Measurements from ENCODE around the gene DCLK2.

The DCLK2 gene

DNA sequence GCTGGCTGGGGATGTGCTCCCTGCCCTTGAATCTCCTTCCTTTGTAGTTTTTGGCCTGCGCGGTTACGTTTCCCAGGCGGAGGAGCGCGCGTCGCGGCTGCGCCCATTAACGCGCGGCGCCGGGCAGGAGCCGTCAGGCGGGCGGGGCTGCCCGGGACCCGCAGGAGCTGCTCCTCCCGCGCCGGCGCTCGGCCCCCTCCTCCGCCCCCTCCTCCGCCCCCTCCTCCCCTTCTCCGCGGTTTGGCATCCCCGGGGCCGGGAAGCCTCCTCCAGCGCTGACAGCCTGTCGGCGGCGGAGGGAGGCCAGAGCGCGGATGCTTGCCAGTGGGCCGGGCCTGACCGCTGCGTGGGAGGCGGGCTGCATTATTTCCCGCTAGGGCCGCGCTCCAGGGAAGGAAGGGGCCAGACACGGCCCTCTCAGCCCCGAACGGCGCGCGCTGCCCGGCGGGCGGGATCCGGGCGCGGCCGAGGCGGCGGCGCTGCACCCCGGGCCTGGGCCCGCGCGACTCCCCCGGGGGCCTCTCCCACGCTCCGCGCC, at the start of gene DCLK2:
DCLK2 (plus strand) TSS at position 405 of the 538 bp plus-strand sequence. CDS start 583 bp downstream, outside the sequence.
- no peak for DNase-seq (ENCODE audit: low spot score)

DNA sequence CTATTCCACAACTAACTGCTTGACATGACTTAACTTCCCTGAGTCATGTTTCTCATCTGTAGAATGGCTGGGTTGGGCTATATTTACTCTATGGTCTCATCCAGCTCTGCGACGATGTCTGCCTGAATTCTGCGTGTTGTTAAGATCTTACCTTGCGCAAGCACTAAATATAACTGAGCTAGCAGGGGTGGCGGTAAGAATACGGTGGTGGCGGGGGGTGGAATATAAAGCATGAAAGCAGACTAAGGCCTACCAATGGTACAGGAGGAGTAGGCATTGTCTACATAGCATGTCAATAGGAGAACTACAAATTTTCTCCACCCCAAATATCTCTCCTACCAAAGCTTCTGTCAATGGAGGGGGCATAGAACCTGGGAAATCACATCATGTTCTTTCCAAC, 45.7 kb upstream of the DCLK2 start:
- DNase-seq (ENCODE audit: low spot score) = no peak

DNA sequence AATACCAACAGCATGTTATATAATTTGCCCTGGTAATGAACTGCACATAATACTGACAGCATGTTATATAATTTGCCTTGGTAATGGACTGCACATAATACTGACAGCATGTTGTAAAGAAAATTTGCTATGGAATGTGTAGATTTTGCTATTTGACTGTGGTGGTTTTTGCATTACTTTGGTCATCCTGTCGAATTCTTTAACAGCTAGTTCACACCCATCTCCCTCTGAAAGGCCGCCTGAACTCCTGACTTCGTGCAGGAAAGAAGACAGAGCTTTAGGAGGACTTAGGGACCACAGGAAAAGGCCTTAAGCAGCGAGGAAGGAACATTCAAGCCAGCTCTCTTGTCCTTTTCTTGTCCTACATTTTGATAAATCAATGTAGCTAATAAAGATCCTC, 45.2 kb upstream of the DCLK2 start:
- no peak for DNase-seq (ENCODE audit: low spot score)

DNA sequence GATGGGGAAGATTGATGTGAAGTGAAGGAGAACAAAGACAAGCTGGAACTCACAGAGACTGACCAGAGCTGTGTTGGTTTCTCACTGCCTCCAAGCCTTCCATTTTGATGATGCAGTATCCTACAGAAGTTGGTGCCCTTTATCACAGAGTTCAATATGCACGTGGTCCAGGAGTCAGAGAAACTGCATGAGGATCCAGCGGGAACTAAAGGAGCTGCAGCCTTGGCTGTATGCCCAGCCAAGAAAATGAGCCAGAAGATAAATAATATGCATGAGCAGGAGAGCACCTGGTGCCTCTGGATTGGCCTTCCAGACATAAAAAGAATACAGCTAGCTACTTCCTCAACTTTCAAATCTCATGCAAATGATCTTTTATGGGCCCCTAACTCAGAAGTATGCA, 44.3 kb upstream of the DCLK2 start:
- DNase-seq (ENCODE audit: low spot score) = no peak

DNA sequence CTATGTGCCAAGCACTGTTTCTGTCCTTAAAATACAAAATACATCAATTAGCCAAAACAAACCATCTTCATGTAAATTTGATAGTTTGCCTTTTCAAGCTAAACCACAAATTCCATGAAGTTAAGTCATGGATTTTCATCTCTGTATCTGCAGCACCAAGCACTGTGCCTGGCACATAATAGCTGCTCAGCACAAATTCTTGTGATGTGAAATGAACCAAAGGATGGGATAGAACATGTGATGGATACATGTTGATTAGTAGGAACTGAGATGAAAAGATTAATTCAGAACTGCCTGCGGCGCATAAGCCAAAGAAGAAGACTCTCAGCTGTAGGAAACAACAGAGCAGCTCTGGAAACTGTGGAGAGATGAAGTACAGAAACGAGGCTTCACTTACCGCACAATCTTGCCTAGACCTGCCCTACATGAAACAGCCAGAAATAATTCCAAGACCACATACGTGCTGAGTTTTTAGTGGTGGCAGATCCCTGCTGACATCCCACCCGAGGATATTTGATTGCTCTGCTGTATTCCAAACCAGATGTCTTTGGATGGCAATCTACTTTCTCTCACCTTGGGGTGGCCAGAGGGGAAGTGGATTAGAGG, 40.9 kb upstream of the DCLK2 start:
- DNase-seq (ENCODE audit: low spot score) = no peak

DNA sequence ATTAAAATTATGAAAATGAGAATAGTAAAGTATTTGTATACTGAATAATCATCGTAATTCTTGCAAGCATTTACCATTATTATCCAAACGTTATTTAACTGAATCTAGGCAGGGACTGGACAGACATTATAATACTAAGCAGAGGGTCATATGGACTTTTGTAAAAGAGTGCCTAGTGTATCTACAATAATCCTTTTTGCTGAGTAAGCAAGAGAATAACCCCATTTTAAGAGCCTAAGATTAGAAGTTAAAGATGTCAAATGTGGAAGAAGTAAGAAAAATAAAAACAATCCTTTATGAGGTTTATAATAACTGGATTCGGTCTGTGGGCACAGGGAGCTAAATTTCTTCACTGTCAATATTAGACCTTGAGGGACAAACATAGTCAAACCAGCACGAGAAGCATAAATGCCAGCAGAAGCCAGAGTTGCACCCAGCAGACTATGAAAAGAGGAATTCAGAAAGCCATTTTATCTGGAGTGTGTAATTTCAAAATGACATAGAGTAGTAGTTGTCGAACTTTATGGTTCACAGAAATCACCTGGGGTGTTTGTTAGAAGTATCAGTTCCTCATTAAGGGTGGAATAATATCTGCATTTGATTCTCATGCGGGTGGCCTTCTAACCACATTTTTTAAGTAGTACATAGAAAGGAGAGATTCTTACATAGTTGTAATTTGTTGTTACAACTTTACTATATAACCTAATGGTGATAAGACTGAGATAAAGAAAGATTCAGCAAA, 39.7 kb upstream of the DCLK2 start:
- DNase-seq (ENCODE audit: low spot score) = no peak

DNA sequence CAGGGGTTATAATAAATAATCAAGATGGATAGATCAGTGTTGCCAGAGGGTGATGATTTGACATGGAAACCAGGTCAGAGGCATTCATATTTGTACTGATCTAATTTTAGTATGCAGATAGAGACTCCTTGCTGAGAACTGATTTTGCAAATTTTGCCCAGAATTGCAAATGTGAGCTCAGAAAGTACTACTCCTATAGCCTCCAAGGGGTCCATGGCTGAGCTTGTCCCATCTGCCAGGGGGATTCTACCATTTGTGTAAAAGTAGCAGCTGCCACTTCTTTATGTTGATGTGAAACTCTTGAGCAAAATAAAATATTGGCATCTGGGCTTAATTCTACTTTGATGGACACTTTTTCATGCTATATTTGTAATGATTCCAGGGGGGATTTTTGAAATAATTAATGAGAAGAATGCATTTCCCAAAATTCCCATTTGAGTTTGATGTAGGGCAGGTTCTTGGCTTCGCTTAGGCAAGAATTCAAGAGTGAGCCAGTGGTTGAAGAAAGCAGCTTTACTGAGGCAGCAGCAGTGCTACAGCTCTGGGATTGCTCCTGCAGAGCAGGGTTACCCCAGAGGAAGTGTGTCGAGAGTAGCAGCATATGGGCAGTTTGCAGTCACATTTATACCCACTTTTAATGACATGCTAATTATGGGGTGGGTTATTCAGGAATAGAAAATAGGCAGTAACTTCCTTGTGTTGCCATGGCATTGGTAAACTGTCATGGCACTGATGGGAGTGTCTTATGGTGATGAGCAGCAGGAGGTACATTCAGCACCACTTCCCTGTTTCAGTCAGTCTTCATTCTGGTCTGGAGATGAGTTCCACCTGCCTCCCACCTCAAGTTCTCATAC, 38.7 kb upstream of the DCLK2 start:
- no peak for DNase-seq (ENCODE audit: low spot score)

DNA sequence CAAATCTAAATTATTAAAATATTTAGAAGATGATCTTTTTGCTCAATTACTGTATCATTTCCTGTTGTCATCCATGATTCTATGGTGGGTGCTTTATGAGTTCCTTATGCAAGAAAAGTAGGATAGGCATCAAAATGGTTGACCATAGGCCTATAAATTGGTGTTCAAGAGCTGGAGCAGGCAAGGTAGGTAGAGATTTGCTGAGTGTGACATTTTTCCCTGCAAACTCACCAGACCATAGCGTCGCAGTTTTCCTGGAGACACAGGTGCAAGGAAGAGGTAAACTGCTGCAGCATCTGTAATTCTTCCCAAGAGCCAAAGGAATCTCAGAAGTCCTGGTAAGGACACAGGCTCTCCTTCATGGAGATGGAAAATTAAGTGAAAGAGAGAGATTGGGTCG, 33.7 kb upstream of the DCLK2 start:
- DNase-seq (ENCODE audit: low spot score) = no peak

DNA sequence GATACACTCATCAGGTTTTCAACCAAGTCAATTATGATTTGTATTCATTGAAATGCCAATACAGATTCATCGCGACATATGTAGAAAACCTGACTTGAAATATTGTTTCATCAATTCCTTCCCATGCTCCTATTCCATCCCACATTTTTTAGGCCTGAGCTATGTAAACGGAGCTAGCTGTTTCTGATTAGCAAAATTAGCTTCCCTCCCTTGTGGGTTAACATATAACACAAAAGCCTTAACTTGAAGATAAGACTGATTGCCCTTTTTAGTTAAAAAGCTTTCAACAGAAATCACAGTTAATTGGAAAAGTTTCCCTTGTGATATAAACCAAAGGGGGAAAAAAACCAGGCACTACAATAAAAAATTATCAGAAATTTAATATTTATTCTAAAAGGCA, 32.8 kb upstream of the DCLK2 start:
- no peak for DNase-seq (ENCODE audit: low spot score)

DNA sequence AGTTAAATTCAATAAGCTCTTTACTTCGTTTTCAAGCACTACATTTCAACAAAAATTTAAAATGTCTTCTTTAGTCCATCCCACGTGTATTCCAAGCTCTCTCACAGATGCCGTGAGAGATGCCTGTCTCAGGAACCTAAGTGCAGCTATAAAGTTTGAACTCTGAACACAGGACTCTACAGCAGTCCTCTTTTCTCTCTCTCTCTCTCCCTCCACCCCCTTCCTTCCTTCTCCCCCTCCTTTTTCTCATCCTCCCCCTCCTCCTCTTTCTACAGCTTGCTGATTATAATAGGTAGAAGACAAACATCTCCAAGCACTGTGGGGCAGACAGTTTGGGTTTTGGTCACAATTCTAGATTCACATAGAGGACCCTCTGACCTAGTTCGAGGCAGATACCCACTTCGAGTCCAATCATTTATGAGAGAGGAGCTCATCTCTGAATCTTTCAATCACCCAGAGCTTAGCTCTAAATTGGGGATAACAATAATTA, 31.5 kb upstream of the DCLK2 start:
- no peak for DNase-seq (ENCODE audit: low spot score)

DNA sequence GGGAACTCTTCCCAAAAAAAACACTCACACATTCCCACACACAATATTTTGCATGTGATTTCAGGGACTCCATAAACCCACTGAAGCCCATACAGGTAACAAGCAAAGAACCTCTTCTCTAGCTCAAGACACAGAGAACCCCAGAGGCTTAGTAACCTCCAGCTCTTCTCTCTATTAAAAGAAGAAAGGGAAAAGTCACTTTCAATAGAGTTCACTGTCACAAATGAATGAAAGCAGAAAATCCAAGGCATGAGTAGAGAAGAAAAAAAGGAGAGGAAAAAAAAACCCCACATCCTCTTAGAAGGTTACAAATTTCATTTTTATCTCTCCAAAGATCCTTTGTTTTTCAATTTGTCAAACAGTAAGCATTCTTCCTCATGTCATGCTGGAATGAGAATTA, 30.7 kb upstream of the DCLK2 start:
- DNase-seq (ENCODE audit: low spot score) = no peak

DNA sequence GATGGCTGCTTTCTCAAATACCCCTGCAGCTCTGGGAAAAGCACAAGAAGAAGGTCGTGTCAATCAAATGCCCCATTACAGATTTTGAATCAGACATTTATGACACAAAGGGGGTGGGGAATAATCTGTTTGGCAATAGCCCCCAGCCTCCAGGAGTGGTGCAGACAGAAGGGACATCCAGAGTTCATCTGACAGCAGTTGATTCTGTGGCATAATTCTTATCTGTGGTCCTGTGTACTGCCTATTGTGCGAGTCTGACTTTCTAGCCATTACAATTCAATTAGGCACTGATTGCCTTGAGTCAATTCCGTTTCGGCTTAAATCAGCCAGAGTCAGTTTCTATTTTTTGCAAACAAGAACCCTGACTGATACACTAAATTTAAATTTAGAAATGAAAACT, 28.6 kb upstream of the DCLK2 start:
- no peak for DNase-seq (ENCODE audit: low spot score)

DNA sequence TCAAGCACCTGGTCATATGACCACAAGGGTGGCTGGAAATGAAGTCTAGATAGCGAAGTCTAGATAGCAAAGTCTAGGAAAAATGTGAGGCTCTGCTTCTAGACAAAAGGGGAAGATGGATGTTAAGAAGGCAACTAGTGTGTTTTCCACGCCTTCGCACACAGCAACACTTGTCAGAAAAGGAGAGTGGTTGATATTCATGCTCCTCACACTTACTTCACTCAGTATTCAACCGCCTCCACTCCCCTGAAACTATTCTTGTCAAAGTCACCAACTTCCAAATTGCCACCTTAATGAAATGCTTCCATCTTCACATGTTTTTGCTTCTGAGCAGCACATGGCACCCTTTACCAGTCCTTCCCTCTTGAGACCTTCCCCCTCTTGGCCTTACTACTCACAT, 27.7 kb upstream of the DCLK2 start:
- no peak for DNase-seq (ENCODE audit: low spot score)

DNA sequence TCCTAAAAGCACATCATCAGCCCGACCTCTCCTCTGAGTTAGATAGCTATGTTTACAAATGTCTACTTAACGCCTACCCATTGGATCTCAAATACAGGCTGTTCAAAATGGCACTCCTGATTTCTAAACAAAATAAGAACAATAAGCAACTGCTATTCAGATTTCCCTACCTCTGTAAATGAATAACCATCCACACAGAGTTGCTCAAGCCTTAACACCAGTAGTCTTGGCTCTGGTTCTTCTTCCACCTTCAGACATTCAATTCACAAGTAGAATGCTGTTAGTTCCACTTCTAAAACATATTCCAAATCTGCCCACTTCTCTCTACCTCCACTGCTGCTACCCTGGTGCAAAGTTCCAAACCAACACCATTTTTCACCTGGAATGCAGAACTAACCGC, 27.1 kb upstream of the DCLK2 start:
- DNase-seq (ENCODE audit: low spot score) = no peak

DNA sequence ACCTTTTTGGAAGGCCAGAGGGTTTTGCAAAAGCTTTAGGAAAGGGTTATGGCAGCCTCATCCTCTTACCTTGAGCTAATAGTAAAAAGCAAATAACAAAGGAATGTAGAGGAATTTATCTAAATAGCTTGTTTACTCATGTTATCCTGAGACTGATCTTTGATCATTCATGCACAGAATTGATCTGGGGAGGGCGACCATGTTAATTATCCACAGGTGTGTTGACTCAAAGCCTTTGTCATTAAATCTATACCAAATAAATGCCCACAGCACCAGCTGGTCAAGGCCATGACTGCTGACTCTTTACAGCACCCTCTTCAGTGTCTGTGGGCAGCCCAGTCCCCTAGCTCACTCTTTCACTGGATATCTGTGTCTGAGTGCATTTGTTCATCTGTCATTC, 22.8 kb upstream of the DCLK2 start:
- no peak for DNase-seq (ENCODE audit: low spot score)

DNA sequence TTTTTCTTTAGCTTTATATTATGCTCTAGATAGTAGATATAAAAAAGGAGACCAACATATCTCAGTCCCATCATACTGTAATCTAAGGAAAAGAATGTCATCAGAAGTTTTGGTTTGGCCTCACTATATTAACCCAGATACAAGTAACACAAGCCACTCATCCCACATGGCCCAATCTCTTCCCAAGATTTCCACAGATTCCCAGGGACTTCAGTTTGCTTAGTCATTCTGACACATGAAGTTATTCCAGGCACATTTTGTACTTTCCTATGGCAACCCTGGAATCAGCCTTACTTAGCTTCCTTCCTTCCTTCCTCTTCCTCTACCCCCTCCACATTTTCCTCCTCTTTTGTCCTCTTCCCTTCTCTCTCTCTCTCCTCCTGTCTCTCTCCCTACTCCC, 21.7 kb upstream of the DCLK2 start:
- DNase-seq (ENCODE audit: low spot score) = no peak

DNA sequence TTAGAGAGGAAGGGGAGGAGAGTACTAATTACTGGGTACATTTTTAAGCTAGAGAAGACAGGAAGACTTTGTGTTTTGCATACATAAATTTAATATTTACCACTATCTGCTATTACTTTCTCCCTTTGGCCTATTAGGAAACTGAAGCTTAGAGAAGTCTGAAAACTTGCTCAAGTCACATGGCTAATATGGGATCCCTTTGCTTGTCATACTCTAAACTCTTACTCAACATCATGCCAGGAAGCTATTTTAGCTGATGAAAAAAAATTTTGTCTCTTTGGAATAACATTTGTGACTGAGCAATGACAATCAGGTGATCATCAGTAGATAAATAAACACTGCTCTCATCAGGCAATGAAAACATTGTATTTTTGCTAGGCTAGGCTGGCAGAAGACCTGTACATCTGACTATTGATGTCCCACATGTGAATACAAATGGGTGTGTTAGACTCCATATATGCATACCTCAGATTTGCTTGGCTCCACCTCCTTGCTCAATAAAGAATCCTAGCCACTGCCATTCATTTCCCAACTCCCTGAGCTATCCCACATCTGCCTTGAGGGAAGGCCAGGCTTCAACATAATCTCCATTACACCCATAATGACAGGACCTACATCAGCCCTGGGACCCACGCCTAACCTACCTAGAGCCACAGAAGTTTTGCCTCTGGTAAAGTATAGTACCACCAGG, 17.0 kb upstream of the DCLK2 start:
- DNase-seq (ENCODE audit: low spot score) = no peak

DNA sequence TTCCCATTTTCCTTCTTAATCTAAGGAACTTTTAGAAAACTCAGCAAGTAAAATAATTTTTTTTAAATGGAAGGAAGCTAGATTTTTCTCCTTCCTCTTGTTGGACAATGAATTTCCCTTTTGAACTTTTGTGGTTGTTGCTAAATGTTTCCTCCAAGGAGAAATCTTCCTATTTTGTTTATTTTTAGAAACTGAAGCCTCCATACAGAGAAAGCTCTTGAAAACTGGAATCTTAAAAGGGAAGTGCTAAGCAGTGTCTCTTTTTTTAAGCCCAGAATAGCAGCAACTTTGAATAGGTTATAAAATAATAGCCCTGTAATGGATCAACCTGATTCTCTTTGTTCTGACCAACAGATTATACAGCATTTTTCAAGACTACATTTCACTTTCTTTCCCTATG, 15.1 kb upstream of the DCLK2 start:
- DNase-seq (ENCODE audit: low spot score) = no peak

DNA sequence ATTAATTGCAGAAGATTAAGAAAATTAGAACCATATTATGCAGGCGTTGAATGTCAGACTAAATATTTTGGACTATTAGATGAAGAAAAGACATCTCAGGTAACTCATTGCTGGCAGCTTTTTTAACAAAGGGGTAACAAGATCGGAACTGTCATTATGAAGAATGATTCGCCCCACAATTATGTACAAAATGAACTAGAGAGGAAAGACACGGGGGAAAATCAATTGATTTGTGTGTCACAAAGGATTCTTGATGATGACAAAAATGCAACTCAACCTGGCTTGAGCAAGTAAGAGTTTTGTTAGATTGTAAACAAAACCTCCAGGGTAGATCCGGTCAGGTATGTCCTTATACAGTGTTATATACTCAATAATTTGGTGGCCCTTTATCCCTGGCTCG, 12.5 kb upstream of the DCLK2 start:
- DNase-seq (ENCODE audit: low spot score) = no peak

DNA sequence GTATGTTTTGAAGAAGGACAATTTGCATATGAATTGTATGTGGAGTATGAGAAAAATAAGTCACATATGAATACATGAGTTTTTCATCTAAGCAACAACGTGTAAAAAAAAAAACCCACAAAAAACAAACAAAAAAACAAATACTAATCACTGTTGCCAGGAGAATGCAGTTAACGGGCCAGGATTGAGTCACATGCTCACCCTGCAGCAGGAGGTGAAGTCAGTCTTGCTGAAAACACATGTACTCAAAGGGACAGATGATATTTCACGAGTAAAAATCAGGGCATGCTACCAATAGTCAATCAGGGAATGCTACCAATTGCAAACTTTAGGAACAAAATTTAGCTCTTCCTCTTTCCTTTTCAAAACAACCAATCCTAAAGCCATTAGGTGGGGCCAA, 10.4 kb upstream of the DCLK2 start:
- no peak for DNase-seq (ENCODE audit: low spot score)

DNA sequence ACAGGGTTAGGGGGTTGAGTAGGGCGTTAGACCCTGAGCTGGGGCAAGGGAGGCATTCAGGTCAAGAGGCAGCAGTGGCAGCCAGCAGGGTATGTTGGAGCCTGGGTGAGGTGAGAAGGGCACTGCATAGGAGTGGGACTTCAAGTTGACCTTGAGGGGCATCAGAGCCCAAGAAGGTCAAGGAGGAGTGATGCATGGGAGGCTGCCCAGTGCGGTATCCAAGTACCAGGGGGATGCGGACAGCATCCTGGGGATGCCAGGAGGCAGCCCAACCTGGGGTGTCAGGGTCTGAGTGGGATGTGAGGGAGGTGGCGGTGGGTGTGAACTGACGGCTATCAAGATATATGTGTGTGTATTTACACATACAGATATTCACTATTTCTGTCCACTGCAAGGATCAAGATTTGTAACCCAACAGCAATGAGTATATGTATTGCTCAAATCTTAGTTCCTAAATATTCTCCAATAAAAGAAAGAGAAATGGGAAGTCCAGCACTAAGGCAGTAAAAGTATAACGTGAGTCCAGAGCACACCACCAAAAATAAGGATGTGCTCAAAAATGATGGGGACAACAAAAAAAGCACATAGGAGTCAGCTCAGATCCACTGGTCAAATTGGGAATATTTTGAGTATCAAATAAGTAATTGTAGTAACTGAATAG, 9.8 kb upstream of the DCLK2 start:
- DNase-seq (ENCODE audit: low spot score) = no peak

DNA sequence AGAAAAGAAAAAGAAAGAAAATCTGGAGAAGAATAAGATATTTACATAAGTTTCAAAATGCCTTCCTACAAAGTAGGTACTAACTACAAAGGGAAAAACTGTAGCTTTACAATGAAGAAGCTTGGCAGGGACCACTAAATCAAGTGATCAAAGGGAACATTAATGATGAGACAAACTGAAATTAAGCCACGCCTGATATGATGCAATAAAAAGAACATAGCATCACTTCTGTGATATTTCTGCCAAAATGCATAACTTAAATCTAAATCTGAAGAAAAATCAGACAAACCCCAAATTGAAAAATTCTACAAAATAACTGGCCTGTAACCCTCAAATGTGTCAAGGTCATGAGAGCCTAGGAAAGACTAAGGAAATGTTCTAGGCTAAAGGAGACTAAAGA, 8.9 kb upstream of the DCLK2 start:
- no peak for DNase-seq (ENCODE audit: low spot score)

Measured in hematopoietic multipotent progenitor cell treated with erythropoietin and hydrocortisone succinate and interleukin-3 and kit ligand, for 15 days (in vitro differentiated cells).